CD8-positive, alpha-beta memory T cell (primary cell): ENCODE data around the gene CLIC5. TPM values are rescaled to one million over a fixed set of nuclear protein-coding genes. Genes with fewer than 3 reads are reported as not detected.

ENCODE experiments used
- CTCF ChIA-PET: fragments of 350-600 bp; sonication (Branson Sonifier 250); formaldehyde crosslinking; loops from one replicate; lab custom pipeline; 2021; ENCODE audit warnings: antibody characterized with exemption; lab: Charles Lee
- POLR2A ChIA-PET: fragments of 350-600 bp; sonication (Branson Sonifier 250); formaldehyde crosslinking; loops from one replicate; lab custom pipeline; 2021; ENCODE audit warnings: antibody characterized with exemption; lab: Charles Lee
- DNase-seq, 5 donors: peaks; one replicate each; pipeline versions ENCODE4 v3.0.0 to v3.0.0-alpha.2; 2020 to 2022; ENCODE audit warnings: mixed read lengths in 1 of 5
- H3K27ac ChIP-seq: one replicate; pipeline ENCODE4 v1.7.0; 2013; ENCODE audit warnings: low read depth, mild to moderate bottlenecking, low read length, moderate library complexity
- H3K27me3 ChIP-seq: 2 replicates; pipeline ENCODE4 v1.7.0; 2013; ENCODE audit warnings: low read length, mild to moderate bottlenecking; ENCODE audit not compliant: insufficient read depth, poor library complexity, severe bottlenecking
- H3K36me3 ChIP-seq: 2 replicates; pipeline ENCODE4 v1.7.0; 2013; ENCODE audit warnings: mild to moderate bottlenecking, low read length, moderate library complexity; ENCODE audit not compliant: insufficient read depth
- H3K4me1 ChIP-seq: 2 replicates; pipeline ENCODE4 v1.7.0; 2013; ENCODE audit warnings: mild to moderate bottlenecking, low read length, moderate library complexity; ENCODE audit not compliant: insufficient read depth
- H3K4me3 ChIP-seq: 2 replicates; pipeline ENCODE4 v1.7.0; 2013; ENCODE audit warnings: mild to moderate bottlenecking, low read length
- H3K9me3 ChIP-seq: 2 replicates; pipeline ENCODE4 v1.7.0; 2013; ENCODE audit warnings: mild to moderate bottlenecking, low read length
- H3K27ac Mint-ChIP-seq, 8 donors: one replicate each; pipeline ENCODE4 v1.8.0; 2020 to 2021; ENCODE audit warnings: mixed read lengths in 8 of 8, mild to moderate bottlenecking in 6 of 8, inconsistent platforms in 3 of 8, moderate library complexity in 3 of 8
- H3K27me3 Mint-ChIP-seq, 2 donors: one replicate each; pipeline ENCODE4 v1.8.0; 2020 to 2021; ENCODE audit warnings: mixed read lengths in 2 of 2, mild to moderate bottlenecking in 1 of 2, moderate library complexity in 1 of 2
- H3K36me3 Mint-ChIP-seq, 3 donors: one replicate each; pipeline ENCODE4 v1.8.0; 2020 to 2021; ENCODE audit warnings: mixed read lengths in 3 of 3, inconsistent platforms in 1 of 3, mild to moderate bottlenecking in 1 of 3
- H3K4me1 Mint-ChIP-seq, 3 donors: one replicate each; pipeline ENCODE4 v1.8.0; 2020 to 2021; ENCODE audit warnings: mixed read lengths in 3 of 3, inconsistent platforms in 1 of 3, mild to moderate bottlenecking in 1 of 3
- H3K4me3 Mint-ChIP-seq, 7 donors: one replicate each; pipeline ENCODE4 v1.8.0; 2020 to 2021; ENCODE audit warnings: mixed read lengths in 7 of 7, mild to moderate bottlenecking in 6 of 7, moderate library complexity in 4 of 7, inconsistent platforms in 2 of 7
- H3K9me3 Mint-ChIP-seq, 5 donors: one replicate each; pipeline ENCODE4 v1.8.0; 2020 to 2022; ENCODE audit warnings: mixed read lengths in 5 of 5, mild to moderate bottlenecking in 3 of 5, moderate library complexity in 2 of 5, inconsistent platforms in 1 of 5
- polyA plus RNA-seq: library from polyadenylated mRNA; unstranded; fragments of 300-500 nt; fragmentation: Illumina TruSeq; gene quantifications from one replicate; pipeline ENCODE4 v1.2.3, GENCODE V29; 2021
- total RNA-seq, 2 experiments: library from RNA; stranded (reverse); gene quantifications; one replicate each; pipeline ENCODE4 v1.2.3, GENCODE V29; 2021

CLIC5 gene
- total and polyA plus RNA-seq, 3 experiments from 2014 or later = 4.8 to 7.2 (median 6.4) TPM

GRCh38 chr6:46032110-46032998 lies 16.7 kb upstream of the CLIC5 start:
- CTCF ChIA-PET = interaction anchor here (1.2 kb wide), 1 partner anchor 11 kb away, joined by 3 read pairs; no protein-coding TSS in a partner anchor
- Histone ChIP-seq H3K4me1 (no peaks in the 10 kb centered on the region), H3K27ac (no peak overlapping the region), H3K4me3 (no peak overlapping the region), H3K9me3 (no peaks in the 10 kb centered on the region), H3K36me3 (no peaks in the 10 kb centered on the region), H3K27me3 (no peaks in the 10 kb centered on the region)
- Mint-ChIP-seq H3K27ac (no peak overlapping the region), H3K4me1 (no peaks in the 10 kb centered on the region), H3K9me3 (no peaks in the 10 kb centered on the region), H3K27me3 (peaks cover 3 to 5% of the 10 kb centered on the region in 2 donors), H3K4me3 (no peak overlapping the region), H3K36me3 (no peaks in the 10 kb centered on the region)
- POLR2A ChIA-PET = no interaction called here
- no peak for DNase-seq

GRCh38 chr6:46029602-46030001 lies 13.9 kb upstream of the CLIC5 start:
- Histone ChIP-seq H3K9me3 (no peaks in the 10 kb centered on the region), H3K36me3 (no peaks in the 10 kb centered on the region), H3K27ac (no peak overlapping the region), H3K4me3 (no peak overlapping the region), H3K4me1 (no peaks in the 10 kb centered on the region), H3K27me3 (no peaks in the 10 kb centered on the region)
- no peak overlapping the region for H3K27ac Mint-ChIP-seq
- no peaks in the 10 kb centered on the region for H3K36me3 Mint-ChIP-seq
- H3K27me3 Mint-ChIP-seq = peaks cover 3 to 5% of the 10 kb centered on the region in 2 donors
- ChIA-PET POLR2A (no interaction called here), CTCF (no interaction called here)
- H3K4me1 Mint-ChIP-seq = no peaks in the 10 kb centered on the region
- H3K4me3 Mint-ChIP-seq = no peak overlapping the region
- no peaks in the 10 kb centered on the region for H3K9me3 Mint-ChIP-seq
- DNase-seq = no peak

GRCh38 chr6:46026307-46026706 lies 10.6 kb upstream of the CLIC5 start:
- no peak overlapping the region for H3K4me3 ChIP-seq
- POLR2A ChIA-PET = no interaction called here

GRCh38 chr6:46025573-46025972 lies 9.9 kb upstream of the CLIC5 start:
- CTCF ChIA-PET = interaction anchor here (1.5 kb wide), 1 partner anchor 11 kb away, joined by 4 read pairs; no protein-coding TSS in a partner anchor

More at GRCh38 chr6:46026307-46026706, 10.6 kb upstream of the CLIC5 start:
- H3K4me1 ChIP-seq = no peaks in the 10 kb centered on the region
- Mint-ChIP-seq H3K4me3 (no peak overlapping the region), H3K36me3 (no peaks in the 10 kb centered on the region), H3K4me1 (no peaks in the 10 kb centered on the region), H3K27me3 (peaks cover 5 to 10% of the 10 kb centered on the region in 2 donors), H3K9me3 (no peaks in the 10 kb centered on the region), H3K27ac (no peak overlapping the region)
- CTCF ChIA-PET = interaction anchor here (1.5 kb wide), 1 partner anchor 12 kb away, joined by 4 read pairs; no protein-coding TSS in a partner anchor
- H3K9me3 ChIP-seq = no peaks in the 10 kb centered on the region
- no peak overlapping the region for H3K27ac ChIP-seq
- H3K36me3 ChIP-seq = no peaks in the 10 kb centered on the region
- no peak for DNase-seq
- no peaks in the 10 kb centered on the region for H3K27me3 ChIP-seq

GRCh38 chr6:46024124-46024769 lies 8.6 kb upstream of the CLIC5 start:
- no peak overlapping the region for H3K4me3 Mint-ChIP-seq
- CTCF ChIA-PET = no interaction called here

More at GRCh38 chr6:46025573-46025972, 9.9 kb upstream of the CLIC5 start:
- no peak for DNase-seq
- Mint-ChIP-seq H3K9me3 (no peaks in the 10 kb centered on the region), H3K4me3 (no peak overlapping the region), H3K27ac (no peak overlapping the region), H3K36me3 (no peaks in the 10 kb centered on the region), H3K27me3 (peaks cover 8 to 10% of the 10 kb centered on the region in 2 donors), H3K4me1 (no peaks in the 10 kb centered on the region)
- H3K4me1 ChIP-seq = no peaks in the 10 kb centered on the region
- H3K36me3 ChIP-seq = no peaks in the 10 kb centered on the region
- no peak overlapping the region for H3K27ac ChIP-seq
- H3K9me3 ChIP-seq = no peaks in the 10 kb centered on the region
- H3K27me3 ChIP-seq = no peaks in the 10 kb centered on the region
- POLR2A ChIA-PET = no interaction called here
- no peak overlapping the region for H3K4me3 ChIP-seq

GRCh38 chr6:46023216-46023915 lies 7.7 kb upstream of the CLIC5 start:
- Histone ChIP-seq H3K27ac (no peak overlapping the region), H3K9me3 (no peaks in the 10 kb centered on the region), H3K4me3 (no peak overlapping the region), H3K27me3 (no peaks in the 10 kb centered on the region), H3K36me3 (no peaks in the 10 kb centered on the region), H3K4me1 (no peaks in the 10 kb centered on the region)
- Mint-ChIP-seq H3K36me3 (no peaks in the 10 kb centered on the region), H3K4me1 (no peaks in the 10 kb centered on the region), H3K9me3 (no peaks in the 10 kb centered on the region), H3K27ac (no peak overlapping the region), H3K4me3 (no peak overlapping the region), H3K27me3 (peaks cover 7 to 11% of the 10 kb centered on the region in 2 donors)
- CTCF ChIA-PET = no interaction called here
- no peak for DNase-seq
- POLR2A ChIA-PET = no interaction called here

More at GRCh38 chr6:46024124-46024769, 8.6 kb upstream of the CLIC5 start:
- POLR2A ChIA-PET = no interaction called here
- no peaks in the 10 kb centered on the region for H3K36me3 ChIP-seq
- no peaks in the 10 kb centered on the region for H3K4me1 ChIP-seq
- H3K9me3 ChIP-seq = no peaks in the 10 kb centered on the region
- no peak overlapping the region for H3K27ac Mint-ChIP-seq
- H3K4me3 ChIP-seq = no peak overlapping the region
- H3K4me1 Mint-ChIP-seq = no peaks in the 10 kb centered on the region
- H3K9me3 Mint-ChIP-seq = no peaks in the 10 kb centered on the region
- no peak overlapping the region for H3K27ac ChIP-seq
- no peaks in the 10 kb centered on the region for H3K27me3 ChIP-seq
- peaks cover 7 to 9% of the 10 kb centered on the region in 2 donors for H3K27me3 Mint-ChIP-seq
- no peak for DNase-seq
- H3K36me3 Mint-ChIP-seq = no peaks in the 10 kb centered on the region

- POLR2A ChIA-PET = no interaction called here
- CTCF ChIA-PET = no interaction called here
- H3K36me3 ChIP-seq = no peaks in the 10 kb centered on the region
- H3K36me3 Mint-ChIP-seq = no peaks in the 10 kb centered on the region
- no peaks in the 10 kb centered on the region for H3K9me3 Mint-ChIP-seq
- H3K4me1 Mint-ChIP-seq = no peaks in the 10 kb centered on the region
- no peak overlapping the region for H3K4me3 Mint-ChIP-seq
- no peak overlapping the region for H3K27ac ChIP-seq
- H3K4me1 ChIP-seq = no peaks in the 10 kb centered on the region
- no peak overlapping the region for H3K27ac Mint-ChIP-seq
- no peaks in the 10 kb centered on the region for H3K27me3 ChIP-seq
- no peak for DNase-seq
- no peaks in the 10 kb centered on the region for H3K9me3 ChIP-seq
- peaks cover 9 to 21% of the 10 kb centered on the region in 2 donors for H3K27me3 Mint-ChIP-seq
- no peak overlapping the region for H3K4me3 ChIP-seq
These were observed 6.7 kb upstream of the CLIC5 start for GRCh38 chr6:46022106-46022948.
